ENCODE data around the gene PLA2G4E.
A peak's percentile ranks its signal among the peaks of the same experiment; 100 is the strongest.

The PLA2G4E gene, protein sequence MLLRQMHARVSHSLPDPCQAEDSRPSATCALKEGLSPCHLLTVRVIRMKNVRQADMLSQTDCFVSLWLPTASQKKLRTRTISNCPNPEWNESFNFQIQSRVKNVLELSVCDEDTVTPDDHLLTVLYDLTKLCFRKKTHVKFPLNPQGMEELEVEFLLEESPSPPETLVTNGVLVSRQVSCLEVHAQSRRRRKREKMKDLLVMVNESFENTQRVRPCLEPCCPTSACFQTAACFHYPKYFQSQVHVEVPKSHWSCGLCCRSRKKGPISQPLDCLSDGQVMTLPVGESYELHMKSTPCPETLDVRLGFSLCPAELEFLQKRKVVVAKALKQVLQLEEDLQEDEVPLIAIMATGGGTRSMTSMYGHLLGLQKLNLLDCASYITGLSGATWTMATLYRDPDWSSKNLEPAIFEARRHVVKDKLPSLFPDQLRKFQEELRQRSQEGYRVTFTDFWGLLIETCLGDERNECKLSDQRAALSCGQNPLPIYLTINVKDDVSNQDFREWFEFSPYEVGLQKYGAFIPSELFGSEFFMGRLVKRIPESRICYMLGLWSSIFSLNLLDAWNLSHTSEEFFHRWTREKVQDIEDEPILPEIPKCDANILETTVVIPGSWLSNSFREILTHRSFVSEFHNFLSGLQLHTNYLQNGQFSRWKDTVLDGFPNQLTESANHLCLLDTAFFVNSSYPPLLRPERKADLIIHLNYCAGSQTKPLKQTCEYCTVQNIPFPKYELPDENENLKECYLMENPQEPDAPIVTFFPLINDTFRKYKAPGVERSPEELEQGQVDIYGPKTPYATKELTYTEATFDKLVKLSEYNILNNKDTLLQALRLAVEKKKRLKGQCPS

DNA sequence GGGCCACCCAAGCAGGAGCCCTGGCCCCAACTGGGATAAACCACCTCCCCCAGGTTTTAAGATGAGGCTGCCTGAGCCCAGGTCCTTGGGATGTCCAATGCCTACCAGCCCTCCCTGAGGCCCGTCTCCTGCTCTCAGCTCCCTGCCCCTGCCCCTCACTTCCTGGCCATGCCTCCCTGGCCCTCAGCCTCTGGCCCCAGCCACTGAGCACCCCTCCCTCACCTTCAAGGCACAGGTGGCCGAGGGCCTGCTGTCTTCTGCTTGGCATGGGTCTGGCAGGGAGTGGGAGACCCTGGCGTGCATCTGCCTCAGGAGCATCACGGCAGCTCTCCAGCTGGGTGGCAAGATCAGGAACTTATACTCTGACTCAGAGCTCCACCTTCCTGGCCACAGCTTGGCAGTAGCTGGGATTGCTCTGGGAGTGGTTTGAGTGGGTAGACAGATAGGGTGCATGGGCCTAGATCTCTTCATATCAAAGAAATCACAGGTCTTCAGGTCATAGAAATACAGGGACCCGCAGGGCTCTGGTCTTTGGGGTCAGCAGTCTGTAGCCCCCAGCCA, at the start of gene PLA2G4E:
PLA2G4E (minus strand) TSS at position 330 of the 561 bp plus-strand sequence; CDS start at position 318, 12 bp downstream.
- no peak for DNase-seq (ENCODE audit: low spot score)

DNA sequence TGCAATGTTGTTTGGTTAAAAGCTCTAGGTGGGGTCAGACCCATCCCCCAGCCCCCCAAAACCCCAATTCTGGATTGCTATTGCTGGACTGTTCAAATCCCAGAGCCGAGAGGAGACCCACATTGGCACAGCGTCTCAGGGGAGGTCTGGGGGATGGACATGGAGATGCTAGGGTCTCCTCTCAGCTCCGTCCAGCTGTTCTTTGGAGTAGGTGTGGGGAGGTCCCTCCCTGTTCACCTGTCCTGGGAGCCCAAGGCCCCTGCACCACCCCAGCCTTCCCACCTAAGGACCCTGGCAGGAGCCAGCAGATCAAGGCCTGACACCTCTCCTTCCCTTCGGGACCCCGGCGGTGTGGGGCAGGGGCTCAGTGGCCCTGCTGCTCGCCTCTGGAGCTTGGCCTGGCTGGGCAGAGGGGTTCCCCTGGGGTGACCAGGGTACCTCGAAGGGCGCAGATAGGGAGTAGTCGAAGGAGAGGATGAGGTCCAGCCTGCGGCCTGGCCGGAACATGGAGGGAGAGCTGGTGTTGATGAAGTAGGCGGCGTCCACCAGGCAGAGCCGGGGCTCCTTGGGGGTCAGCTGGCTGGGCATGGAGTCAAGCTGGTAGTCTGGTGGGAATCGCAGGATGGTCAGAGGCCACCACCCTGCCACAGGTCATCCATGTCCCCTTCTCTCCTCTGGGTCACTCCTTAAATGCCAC, 49.6 kb upstream of the PLA2G4E start:
- no peak for DNase-seq (ENCODE audit: low spot score)

DNA sequence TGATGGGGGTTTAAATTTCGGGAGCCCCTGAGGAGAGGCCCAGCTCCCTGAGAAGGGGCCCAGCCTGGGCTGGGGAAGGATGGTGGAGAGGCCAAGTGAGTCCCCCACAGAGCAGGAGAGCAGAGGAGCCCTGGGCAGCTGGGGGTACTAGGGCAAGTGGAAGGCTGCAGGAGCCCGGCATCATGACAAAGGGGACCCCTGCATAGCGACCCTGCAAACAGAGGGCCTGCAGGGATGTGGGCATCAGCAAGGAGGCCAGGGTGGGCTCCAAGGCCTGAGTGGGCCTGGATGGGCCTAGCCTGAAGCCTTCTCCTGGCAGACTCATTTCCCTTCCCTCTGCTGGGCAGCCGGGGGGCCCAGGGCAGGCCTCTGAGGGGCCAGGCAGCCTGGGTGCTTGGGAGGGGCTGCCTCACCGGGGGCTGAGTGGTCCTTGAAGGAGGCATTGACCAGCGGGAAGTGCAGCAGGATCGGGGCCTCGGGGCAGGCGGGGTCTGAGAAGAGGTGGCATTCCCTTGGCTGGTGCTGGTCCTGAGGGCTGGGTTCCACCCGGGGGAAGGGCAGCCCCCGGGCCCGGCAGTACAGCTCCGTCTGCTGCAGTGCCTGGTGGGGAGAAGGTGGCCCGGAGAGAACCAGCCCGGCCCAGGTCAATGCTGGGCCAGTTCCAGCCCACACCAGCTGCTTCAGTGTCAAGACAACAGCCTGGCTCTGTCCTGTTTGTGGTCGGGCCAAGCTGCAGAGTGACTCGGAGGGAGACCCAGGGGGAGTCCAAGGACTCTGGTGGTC, 48.8 kb upstream of the PLA2G4E start:
- DNase-seq (ENCODE audit: low spot score): no peak

DNA sequence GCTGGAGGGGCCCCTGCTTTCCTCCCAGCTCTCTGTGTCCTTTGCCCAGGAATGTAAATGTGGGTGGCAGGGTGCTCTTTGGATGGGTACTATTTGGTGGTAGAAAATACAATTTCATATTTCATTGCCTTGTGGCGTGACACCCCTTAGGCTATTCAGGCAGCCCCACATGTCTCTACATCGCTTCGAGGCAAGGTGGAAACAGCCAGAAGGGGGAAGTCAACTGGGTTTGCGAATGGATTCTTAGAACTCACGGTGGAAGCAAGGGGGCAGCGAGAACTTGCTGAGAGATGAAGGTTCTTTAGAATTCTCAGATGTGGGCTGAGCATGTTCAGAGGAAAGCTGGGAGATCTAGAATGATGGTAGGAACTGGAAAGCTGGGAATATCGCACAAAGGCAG, 48.2 kb upstream of the PLA2G4E start:
- no peak for DNase-seq (ENCODE audit: low spot score)

DNA sequence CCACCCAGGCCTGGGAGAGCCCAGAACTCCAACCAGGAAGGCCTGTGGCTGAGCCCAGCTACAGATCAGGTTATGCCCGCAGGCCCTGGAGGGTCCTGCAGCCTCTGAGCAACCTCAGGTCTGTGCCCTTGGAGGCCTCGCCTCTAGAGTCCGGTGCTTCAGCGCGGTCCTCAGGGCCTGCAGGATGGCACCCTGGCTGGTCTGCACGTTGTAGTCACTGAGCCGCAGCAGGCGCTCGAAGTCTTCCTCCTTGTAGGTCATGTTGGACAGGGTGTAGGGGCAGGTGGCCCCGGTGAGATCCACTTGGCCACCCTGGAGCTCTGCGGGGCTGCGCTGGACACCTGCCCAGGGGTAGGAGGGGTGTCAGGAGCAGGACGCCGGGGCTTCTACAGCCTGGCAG, 47.8 kb upstream of the PLA2G4E start:
- peak; percentile 45 for DNase-seq (ENCODE audit: low spot score)

DNA sequence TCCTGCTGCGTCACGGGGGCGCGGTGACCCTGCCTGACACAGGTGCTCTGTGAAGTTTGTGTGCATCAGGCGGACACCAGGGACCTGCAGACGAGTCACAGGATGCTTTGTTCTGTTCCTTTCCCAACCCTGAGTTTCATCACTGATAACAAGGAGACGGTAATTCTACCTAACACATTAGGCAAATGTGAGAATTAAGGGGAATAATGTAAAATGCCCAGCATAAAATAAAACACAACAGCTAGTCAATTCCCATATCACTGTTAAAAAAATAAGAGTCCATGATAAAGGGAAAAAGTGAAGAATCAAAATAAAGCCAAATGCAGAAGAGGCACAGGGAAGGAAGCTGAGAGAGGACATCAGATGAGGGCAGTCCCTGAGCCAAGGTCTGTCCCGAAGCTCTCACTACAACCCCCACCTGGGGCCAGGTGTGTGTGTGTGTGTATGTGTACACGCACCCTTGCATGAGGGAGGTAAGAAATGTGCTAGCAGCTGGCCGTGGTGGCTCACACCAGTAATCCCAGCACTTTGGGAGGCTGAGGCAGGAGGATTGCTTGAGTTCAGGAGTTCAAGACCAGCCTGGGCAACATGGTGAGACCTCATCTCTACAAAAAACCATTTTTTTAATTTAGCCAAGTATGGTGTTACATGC, 46.0 kb upstream of the PLA2G4E start:
- peak; percentile 17 for DNase-seq (ENCODE audit: low spot score)

DNA sequence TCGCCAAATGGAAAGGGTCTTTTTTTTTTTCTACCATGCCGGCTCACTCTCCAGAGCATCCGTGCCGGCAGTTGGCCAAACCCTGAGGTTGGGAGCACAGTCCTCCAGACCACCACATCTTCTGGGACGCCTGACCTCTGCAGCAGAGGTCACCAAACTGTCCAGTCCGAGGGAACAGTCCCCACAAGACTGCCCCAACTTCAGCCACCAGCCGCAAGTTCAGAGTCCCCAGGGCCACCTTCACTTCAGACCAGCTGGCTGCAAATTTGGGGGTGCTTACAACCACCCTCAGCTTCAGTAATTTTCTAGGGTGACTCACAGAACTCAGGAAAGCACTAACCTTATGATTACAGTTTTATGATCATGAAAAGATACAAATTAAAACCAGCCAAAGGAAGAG, 44.6 kb upstream of the PLA2G4E start:
- DNase-seq (ENCODE audit: low spot score): no peak

DNA sequence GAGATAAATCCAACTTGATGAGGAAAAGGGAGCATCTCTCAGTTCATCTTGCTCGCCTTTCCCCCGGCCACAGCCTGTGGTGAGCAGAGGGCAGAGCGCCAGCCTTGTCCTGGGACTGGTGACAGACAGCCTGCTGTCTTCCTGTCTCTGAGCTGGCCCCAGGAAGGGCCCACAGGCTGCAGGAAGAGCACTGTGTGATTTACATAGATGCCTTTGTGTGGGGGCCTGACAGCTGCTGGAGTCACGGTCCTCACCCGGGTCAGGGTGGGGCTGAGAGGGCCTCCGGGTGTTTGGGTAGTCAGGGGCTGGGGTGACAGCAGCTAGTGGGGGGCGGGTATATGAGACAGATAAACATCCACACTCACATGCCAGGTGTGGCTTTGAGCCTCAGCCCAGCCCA, 44.2 kb upstream of the PLA2G4E start:
- DNase-seq (ENCODE audit: low spot score): no peak

DNA sequence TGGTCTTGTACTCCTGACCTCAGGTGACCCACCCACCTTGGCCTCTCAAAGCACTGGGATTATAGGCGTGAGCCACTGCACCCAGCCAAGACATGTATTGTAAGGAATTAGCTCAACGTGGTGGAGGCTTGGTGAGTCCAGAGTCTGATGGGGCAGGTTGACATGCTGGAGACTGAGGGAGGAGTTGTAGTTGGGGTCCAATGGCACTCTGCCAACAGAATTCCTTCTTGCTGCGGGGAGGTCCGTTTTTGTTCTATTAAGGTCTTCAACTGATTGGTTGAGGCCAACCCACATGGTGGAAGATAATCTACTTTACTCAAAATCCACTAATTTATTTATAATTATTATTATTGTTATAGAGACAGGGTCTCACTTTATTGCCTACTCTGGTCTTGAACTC, 43.4 kb upstream of the PLA2G4E start:
- no peak for DNase-seq (ENCODE audit: low spot score)

DNA sequence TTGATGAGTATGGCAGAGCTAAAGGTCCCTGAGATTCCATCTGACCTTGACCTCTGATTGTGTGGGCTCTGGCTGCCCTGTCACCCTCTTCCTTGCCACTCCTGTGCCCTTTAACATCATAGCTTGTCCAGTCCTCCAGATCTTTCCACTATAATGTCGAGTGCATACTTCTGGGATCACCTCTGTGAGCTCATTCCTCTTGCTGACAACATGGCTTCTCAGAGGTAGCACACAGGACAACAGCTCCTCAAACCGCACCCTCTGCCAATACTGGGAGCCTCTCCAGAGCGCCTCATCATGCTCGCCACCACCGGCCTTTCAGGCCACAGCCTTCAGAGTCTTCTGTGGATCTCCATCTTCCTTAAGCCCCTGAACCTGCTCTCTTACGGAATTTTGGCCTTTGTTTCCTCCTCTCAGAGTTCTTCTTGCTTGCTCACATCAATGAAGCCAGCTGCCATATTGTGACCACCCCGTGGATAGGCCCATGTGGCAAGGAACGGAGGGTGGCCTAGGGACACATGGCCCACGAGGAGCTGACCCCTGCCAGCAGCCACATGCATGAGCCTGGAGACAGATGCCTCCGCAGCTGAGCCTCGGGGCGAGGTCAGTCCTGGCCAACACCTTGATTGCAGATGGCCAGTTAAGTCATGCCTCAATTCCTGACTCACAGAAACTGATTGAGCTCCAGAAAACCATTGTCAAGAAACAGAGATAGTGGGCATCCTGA, 42.4 kb upstream of the PLA2G4E start:
- no peak for DNase-seq (ENCODE audit: low spot score)

DNA sequence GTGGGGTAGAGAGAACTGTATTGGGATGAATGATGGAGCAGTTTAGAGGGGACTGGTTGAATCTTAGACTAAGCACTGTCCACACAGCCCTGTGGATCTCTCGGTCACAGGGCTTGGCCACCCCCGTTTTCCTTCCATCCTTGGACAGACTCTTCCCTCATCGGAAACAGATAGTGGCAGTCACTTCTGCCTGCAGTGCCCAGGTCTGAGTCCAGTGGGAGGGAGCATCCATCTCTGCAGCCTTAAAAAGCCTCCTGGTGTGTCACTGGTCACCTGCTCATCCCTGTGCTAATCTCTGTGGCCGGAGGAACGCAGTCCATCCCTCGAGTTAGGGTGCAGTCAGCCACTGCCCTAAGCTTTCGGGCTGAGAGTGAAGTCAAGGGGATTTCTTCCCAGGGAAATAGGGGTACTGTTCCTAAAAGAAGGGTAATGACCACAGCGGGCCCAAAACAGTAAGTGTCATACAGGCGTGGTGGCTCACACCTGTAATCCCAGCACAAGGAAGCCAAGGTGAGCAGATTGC, 41.5 kb upstream of the PLA2G4E start:
- no peak for DNase-seq (ENCODE audit: low spot score)

DNA sequence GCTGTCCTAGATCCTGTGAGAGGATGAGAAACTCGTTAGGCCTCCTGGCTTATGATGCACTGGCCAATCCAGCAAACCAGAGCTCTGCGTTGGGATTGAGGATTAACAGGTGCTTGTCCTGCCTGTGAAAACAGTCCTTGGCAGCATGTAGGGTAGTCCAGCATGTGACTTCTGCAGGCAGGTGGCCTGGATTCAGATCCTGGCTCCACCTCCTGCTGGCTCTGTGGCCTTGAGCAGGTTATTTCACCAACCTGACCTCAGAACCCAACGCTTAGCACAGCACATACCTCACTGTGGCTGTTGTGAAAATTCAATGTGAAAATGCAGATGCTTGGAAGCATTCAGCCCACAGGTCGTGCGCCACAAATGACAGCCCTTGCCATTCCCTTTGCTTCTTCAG, 40.0 kb upstream of the PLA2G4E start:
- DNase-seq (ENCODE audit: low spot score): no peak

DNA sequence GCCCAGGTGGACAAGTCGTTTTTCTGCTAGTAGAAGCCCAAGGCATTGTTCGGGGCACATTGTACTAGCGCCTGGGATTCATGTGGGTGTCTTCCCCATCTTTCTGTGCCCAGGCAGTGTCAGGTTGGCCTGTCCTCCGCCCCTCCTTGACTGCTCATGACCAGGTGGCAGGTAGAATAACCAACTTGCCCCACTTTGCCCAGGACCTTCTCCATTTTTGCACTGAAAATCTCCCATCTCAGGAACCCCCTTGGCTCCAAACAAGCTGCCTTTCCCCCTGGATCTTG, 39.6 kb upstream of the PLA2G4E start:
- DNase-seq (ENCODE audit: low spot score): no peak

DNA sequence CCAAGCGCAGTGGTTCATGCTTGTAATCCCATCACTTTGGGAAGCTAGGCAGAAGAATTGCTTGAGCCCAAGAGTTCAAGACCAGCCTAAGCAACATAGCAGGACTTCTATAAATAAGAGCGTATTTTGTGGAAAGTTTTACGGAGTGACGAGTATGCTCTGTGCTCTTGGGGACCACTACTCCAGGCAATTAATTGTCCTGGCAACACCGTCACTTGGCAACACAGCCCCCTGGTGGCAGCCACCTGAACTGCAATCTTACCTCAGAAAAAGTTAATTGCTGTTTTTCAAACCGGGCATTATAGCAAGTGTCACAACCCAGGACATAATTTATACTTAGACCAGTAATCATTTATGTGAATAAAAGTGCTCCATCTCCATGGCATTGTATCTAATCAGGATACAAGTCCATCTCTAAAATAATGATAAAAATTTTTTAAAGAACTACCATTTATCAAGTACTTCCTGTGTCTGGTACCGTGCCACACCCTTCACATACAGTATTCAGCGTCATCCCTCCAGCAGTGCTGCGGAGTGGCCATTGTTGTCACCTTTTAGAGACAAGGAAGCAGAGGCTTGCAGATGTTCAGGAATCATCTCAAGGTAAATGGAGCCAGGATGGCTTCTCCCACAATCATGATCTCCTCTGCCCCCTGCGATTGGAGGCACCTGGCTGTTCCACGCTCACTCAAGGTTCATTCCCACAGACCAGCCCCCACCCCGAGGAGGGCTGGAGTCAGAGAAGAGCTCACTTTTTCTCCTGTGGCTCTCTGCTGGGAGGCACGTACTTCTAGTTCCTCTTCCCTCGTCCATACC, 39.0 kb upstream of the PLA2G4E start:
- peak; percentile 78 for DNase-seq (ENCODE audit: low spot score)

DNA sequence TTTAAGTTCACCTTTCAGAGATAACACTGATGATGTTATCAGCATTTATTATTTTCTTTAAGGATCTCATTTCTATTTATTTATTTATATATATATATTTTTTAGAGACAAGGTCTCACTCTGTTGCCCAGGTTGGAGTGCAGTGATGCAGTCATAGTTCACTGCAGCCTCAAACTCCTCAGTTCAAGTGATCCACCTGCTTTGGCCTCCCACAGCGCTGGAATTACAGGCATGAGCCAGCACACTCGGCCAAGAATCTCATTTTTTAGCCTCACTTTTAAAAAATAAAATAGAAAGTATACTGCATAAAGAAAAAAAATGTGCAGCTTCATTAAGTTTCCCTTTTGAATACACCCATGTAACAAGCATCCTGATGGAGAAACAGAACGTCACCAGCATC, 37.9 kb upstream of the PLA2G4E start:
- no peak for DNase-seq (ENCODE audit: low spot score)

DNA sequence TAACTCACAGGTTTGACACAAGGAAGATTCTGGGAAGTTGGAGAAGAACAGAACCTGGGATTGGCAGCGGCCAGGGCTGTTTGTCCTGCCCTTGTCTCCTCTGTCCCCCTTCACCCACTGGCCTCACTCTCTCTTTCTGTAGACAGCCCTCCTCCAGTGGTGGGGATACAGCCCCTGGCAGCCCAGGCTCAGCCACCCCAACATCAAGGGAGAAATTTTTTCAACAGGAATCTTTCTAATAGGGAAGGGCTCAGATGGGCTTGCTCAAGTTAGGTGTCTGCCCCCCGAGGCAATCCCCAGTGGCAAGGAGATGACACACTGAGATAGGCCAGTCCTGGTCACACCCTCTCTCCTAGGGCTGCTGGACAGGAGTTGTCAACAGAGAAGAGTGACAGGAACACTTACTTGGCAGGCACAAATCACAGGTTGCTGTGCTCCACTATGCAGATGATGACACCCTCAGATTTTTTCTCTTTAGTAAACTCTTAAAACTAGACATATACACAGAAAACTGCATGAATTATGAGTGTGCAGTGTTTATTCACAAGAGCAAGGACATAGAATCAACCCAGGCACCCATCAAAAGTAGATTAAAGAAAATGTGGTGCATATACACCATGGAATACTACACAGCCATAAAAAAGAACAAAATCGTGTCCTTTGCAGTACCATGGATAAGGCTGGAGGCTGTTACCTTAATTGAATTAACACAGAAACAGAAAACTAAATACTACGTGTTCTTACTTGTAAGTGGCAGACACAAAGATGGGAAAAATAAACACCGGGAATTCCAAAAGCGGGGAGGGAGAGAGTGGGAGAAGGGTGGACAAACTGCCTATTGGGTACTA, 37.2 kb upstream of the PLA2G4E start:
- DNase-seq (ENCODE audit: low spot score): no peak

DNA sequence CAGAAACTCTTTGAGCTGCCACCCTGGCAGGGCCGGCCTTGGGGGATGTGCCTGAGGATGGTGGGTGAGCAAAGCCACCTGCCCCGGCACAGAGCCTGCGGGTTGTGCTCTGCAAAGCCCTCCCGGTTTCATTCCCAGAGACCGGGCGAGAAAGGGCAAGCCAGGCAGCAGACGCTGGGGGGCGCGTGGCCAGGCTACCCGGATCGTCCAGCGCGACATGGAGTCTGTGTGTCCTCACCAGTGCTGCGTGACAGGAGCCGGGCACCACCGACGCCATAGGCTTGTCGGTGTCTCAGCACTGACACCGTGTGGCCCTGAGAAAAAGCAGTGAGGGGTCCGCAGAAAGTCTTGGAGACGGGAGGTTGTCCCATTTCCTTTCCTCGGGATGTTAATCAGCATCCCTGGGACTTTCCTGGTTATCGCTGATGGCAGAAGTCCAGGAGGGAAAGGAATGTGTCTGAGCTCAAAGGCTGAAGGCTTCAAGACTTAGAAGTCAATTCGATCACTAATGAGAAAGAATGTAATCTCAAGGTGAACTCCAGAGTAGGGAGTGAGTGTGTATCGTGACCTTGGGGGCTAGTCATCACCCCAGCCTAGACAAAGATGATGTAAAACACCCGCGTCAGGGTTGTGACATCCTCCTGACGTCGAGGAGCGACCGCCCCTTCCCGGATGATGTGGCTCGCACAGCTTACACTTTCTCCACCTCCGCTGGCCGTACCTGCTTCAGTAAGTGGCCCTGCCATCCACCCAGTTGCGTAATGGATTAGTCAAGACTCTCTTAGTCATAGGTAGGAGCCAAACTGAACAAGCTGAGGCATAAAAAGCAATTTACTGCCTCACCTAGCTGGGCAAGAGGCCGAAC, 36.3 kb upstream of the PLA2G4E start:
- peak; percentile 90 for DNase-seq (ENCODE audit: low spot score)

DNA sequence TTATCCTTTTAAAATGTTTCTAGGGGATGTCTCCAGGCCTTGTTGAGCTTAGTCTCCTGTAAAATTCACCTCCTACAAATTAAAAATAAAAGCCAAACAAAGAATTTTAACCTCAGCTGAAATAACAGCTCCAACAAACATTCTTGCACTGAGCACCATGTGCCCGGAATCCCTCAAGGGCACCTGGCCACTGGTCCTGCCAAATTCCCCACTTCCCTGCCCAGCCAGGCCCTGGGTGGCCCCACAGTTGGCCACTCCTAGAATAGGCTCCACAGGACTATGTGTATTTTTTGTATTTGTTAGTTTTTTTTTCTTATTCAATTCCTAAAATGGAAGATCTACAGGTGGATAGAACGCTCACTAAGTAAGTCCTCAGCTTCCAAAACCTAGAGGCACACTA, 33.1 kb upstream of the PLA2G4E start:
- no peak for DNase-seq (ENCODE audit: low spot score)

Measured in ecto neural progenitor cell (in vitro differentiated cells).